ENCODE measurements around the gene KPNB1. TPM values are rescaled to one million over a fixed set of nuclear protein-coding genes. Genes with fewer than 3 reads are reported as not detected.

Gene KPNB1
- total RNA-seq, 4 donors from 2014 or later: 55.6 to 313 (median 209) TPM

DNA sequence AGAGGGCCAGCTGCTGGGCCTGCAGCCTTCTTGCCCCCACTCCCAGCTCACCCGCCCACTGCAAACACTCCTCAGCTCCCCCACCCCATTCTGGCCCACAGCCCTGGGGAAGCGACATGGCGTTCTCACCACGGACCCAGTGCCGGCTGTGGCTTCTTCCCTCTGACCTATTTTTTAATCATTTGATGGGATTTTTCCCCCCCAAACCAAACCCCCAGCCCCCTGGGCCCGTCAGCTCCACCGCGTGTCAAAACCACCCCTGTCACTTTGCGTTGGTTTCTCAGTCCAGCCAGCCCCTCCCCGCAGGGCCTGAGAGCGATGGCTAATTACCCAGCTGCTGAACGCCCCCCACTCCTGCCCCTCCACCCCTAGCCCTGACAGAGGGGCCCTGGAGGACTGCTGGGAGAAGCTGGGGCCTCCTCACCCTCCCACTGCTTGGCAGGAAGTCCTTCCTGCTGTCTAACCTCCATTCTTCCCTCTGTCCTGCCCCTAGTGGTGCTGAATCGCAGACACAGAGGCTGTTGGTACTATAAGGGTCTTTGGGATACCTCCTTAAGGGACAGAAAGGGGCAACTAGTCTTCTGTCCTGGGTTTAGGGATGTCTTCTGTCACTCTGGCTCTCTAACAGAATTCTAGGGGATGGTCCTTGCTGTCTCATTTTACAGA, 75.9 kb downstream of the KPNB1 start:
- no peaks in the 10 kb centered on the region for H3K4me1 ChIP-seq
- H3K9me3 ChIP-seq: no peaks in the 10 kb centered on the region
- no peak overlapping the region for H3K4me3 ChIP-seq
- intact Hi-C loops (cut with DNase I; ENCODE audit: low total_unique reads): no loop called here
- no peak for TF ChIP-seq POLR2A (IDR thresholded peaks at IDR 0.05)
- TF ChIP-seq, protein P1, sequence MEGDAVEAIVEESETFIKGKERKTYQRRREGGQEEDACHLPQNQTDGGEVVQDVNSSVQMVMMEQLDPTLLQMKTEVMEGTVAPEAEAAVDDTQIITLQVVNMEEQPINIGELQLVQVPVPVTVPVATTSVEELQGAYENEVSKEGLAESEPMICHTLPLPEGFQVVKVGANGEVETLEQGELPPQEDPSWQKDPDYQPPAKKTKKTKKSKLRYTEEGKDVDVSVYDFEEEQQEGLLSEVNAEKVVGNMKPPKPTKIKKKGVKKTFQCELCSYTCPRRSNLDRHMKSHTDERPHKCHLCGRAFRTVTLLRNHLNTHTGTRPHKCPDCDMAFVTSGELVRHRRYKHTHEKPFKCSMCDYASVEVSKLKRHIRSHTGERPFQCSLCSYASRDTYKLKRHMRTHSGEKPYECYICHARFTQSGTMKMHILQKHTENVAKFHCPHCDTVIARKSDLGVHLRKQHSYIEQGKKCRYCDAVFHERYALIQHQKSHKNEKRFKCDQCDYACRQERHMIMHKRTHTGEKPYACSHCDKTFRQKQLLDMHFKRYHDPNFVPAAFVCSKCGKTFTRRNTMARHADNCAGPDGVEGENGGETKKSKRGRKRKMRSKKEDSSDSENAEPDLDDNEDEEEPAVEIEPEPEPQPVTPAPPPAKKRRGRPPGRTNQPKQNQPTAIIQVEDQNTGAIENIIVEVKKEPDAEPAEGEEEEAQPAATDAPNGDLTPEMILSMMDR (IDR thresholded peaks at IDR 0.05): no peak
- peaks cover 0 to 14% of the 10 kb centered on the region in 2 donors for H3K27me3 ChIP-seq
- no peaks in the 10 kb centered on the region for H3K36me3 ChIP-seq
- H3K27ac ChIP-seq: no peak overlapping the region
- no peak for DNase-seq

DNA sequence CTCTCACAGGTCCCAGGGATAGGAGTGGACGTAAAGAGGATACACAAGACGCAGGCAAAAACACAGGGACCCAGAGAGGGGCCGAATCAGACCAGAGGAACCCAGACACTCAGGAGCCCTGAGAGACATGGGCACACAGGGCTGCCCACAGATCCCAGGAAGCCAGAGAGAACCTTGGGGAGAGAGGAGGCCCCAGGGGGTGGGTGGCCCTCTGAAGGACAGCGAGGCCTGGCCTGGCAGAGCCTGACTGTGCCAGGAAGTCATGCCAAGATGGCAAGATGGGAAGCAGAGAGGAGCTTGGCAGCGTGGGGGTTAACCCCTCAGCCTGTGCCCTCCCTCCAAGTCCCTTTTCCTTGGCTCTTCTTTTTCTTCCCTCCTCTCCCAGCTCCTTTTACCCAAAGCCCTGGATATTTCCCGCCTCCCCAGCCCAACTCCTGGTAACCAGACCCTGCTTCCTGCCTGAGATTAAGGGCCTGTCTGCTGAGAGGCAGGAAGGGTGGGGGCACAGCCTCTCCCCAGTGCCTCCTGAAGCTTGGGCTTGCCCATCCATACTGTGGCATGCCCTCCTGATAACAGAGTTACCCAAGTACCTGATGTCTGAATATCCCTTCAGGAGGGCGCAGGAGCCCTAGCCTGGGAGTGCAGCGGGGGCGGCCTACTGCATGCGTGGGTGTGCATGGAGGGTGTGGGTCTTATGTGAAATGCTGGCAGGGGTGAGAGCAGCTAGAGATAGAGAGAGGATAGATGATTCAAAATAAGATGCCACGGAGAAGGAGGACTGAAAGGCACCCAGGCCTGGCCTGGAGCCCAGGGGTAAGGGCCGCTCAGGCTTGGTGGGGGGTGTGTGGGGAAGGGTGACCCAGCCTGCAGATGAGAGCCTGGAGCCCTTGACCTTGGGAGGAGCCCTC, 77.3 kb downstream of the KPNB1 start:
- Histone ChIP-seq H3K4me1 (no peaks in the 10 kb centered on the region), H3K27ac (no peak overlapping the region), H3K27me3 (peaks cover 0 to 3% of the 10 kb centered on the region in 2 donors), H3K9me3 (no peaks in the 10 kb centered on the region), H3K36me3 (no peaks in the 10 kb centered on the region), H3K4me3 (no peak overlapping the region)
- intact Hi-C loops (cut with DNase I; ENCODE audit: low total_unique reads): no loop called here
- TF ChIP-seq POLR2A (IDR thresholded peaks at IDR 0.05): no peak
- TF ChIP-seq, protein P1 (IDR thresholded peaks at IDR 0.05): no peak
- DNase-seq: no peak

DNA sequence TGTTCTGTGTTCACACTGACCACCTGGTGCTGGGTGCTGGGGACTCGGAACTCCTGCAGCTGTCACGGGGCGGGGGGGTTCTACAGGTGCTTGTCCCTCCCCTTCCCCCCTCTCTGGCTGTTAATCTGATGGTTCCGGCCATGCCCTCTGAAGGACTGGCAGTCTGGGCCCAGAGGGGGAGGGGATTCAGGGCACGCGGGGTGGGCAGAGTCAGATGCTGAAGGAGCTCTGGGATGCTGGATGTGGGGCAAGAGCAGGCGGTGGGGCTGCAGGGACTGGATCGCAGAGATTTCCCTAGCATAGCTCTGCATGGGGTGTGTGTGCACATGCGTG, 78.0 kb downstream of the KPNB1 start:
- Histone ChIP-seq H3K9me3 (no peaks in the 10 kb centered on the region), H3K4me3 (no peak overlapping the region), H3K27ac (no peak overlapping the region), H3K27me3 (peaks cover 0 to 3% of the 10 kb centered on the region in 2 donors), H3K4me1 (no peaks in the 10 kb centered on the region), H3K36me3 (no peaks in the 10 kb centered on the region)
- no peak for DNase-seq
- TF ChIP-seq, protein P1 (IDR thresholded peaks at IDR 0.05): no peak
- TF ChIP-seq POLR2A (IDR thresholded peaks at IDR 0.05): no peak
- intact Hi-C loops (cut with DNase I; ENCODE audit: low total_unique reads): no loop called here

DNA sequence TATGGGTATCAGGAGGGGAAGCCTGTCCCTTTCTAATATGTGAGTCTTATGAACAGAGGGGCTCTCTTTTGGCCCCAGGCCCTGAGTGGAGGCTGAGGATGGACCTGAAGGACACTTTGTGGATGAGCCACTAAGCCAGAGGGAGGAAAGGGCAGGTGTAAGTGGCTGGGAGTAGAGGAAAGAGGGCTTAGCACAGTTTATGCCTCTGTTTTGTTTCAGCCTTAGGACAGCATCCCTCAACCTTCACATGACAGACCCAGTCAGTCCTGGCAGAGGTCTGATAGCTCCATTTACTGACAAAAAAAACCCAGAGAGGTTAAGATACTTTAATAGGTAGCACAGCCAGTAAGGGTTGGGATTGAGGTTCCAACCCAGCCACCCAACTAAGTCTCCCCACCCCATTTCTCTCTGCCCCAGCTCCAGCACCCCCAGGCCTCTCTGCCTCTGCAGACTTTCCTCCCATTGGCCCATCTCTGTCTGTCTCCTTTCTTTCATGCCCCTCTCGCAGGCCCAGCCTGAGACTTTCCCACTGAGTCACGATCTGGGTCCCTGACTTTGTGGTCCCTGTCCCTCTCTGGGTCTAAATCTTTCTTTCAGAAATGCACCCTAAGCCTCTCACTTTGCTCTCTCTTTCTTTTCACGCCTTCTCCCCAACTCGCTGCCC, 78.6 kb downstream of the KPNB1 start:
- Histone ChIP-seq H3K9me3 (no peaks in the 10 kb centered on the region), H3K27ac (no peak overlapping the region), H3K36me3 (no peaks in the 10 kb centered on the region), H3K4me3 (no peak overlapping the region), H3K4me1 (peaks cover 0 to 6% of the 10 kb centered on the region in 2 donors), H3K27me3 (peaks cover 0 to 3% of the 10 kb centered on the region in 2 donors)
- intact Hi-C loops (cut with DNase I; ENCODE audit: low total_unique reads): no loop called here
- no peak for TF ChIP-seq POLR2A (IDR thresholded peaks at IDR 0.05)
- TF ChIP-seq, protein P1 (IDR thresholded peaks at IDR 0.05): no peak
- no peak for DNase-seq

Data from uterus (tissue), 4 donors.